Spleen (tissue), 11 donors: ENCODE measurements around the gene BTN1A1. TPM values are rescaled to one million over a fixed set of nuclear protein-coding genes. Genes with fewer than 3 reads are reported as not detected.
A peak's percentile ranks its signal among the peaks of the same experiment; 100 is the strongest.

ENCODE experiments used
- DNase-seq: peaks from one replicate; pipeline ENCODE4 v3.0.0-alpha.2; 2020
- H3K27ac ChIP-seq, 8 donors: fragments of 200-600 bp; sonication (generic) in 7 of 8; 1 replicate in 4 of 8; 2 replicates in 4 of 8; pipeline versions ENCODE4 v1.5.0 to v1.8.0; 2016 to 2021; ENCODE audit warnings: inconsistent platforms in 4 of 8, mild to moderate bottlenecking in 4 of 8, moderate library complexity in 1 of 8
- H3K27me3 ChIP-seq, 7 donors: fragments of 200-600 bp; sonication (generic) in 6 of 7; replicated peaks in 1 of 7; 1 replicate in 4 of 7; 2 replicates in 3 of 7; pipeline versions ENCODE4 v1.5.0 to v1.8.0; 2016 to 2021; ENCODE audit warnings: inconsistent platforms in 3 of 7, mild to moderate bottlenecking in 1 of 7
- H3K36me3 ChIP-seq, 6 donors: fragments of 200-600 bp; sonication (generic) in 5 of 6; 1 replicate in 4 of 6; 2 replicates in 2 of 6; pipeline versions ENCODE4 v1.5.0 to v1.8.0; 2016 to 2021; ENCODE audit warnings: inconsistent platforms in 2 of 6
- H3K4me1 ChIP-seq, 6 donors: fragments of 200-600 bp; sonication (generic) in 5 of 6; 1 replicate in 3 of 6; 2 replicates in 3 of 6; pipeline versions ENCODE4 v1.5.0 to v1.8.0; 2016 to 2021; ENCODE audit warnings: inconsistent platforms in 3 of 6
- H3K4me3 ChIP-seq, 8 donors: fragments of 200-600 bp; sonication (generic) in 7 of 8; 1 replicate in 4 of 8; 2 replicates in 4 of 8; pipeline versions ENCODE4 v1.5.0 to v1.8.0; 2016 to 2021; ENCODE audit warnings: inconsistent platforms in 4 of 8, mild to moderate bottlenecking in 4 of 8, moderate library complexity in 2 of 8
- H3K9me3 ChIP-seq, 8 donors: fragments of 200-600 bp; sonication (generic) in 7 of 8; 1 replicate in 4 of 8; 2 replicates in 4 of 8; pipeline versions ENCODE4 v1.5.0 to v1.8.0; 2016 to 2021; ENCODE audit warnings: inconsistent platforms in 4 of 8
- CTCF ChIP-seq, 11 experiments: fragments of 200-600 bp in 7 of 11; fragments of 450-650 bp in 4 of 11; sonication (generic) in 4 of 11; IDR thresholded peaks in 8 of 11; conservative IDR thresholded peaks in 3 of 11; 1 replicate in 7 of 11; 2 replicates in 4 of 11; pipeline versions ENCODE4 v1.4.0 to v1.8.0; 2016 to 2021; ENCODE audit warnings: antibody characterized with exemption in 11 of 11, inconsistent platforms in 4 of 11, mild to moderate bottlenecking in 1 of 11
- POLR2A ChIP-seq, 3 donors: fragments of 450-650 bp; IDR thresholded peaks; one replicate each; pipeline ENCODE4 v1.5.1; 2017; ENCODE audit warnings: antibody characterized with exemption in 3 of 3, mild to moderate bottlenecking in 1 of 3
- POLR2AphosphoS5 ChIP-seq, 3 donors: sonication (generic); formaldehyde crosslinking; IDR thresholded peaks; one replicate each; pipeline ENCODE4 v1.5.1; 2017; ENCODE audit warnings: antibody characterized with exemption in 3 of 3
- WGBS, 5 donors: extraction: QIAGEN DNeasy Blood & Tissue Kit in 3 of 5; methylation state at CpG; one replicate each; pipeline versions ENCODE4 v1.1.5 to v1.1.7; 2013 to 2018; 5-methylcytosine and 5-hydroxymethylcytosine counted together
- intact Hi-C: fragments of 100-400 bp; cut with DNase I; formaldehyde crosslinking; loops from one replicate; pipeline ENCODE4 v1.15.0; 2023; ENCODE audit warnings: low total_unique reads
- polyA plus RNA-seq, 3 donors: library from polyadenylated mRNA; stranded (reverse); fragments of 200-250 nt; gene quantifications; one replicate each; pipeline ENCODE4 v1.2.1, GENCODE V29; 2013
- total RNA-seq, 7 donors: library from RNA; depleted of rRNA in 3 of 7; stranded (reverse); fragments of >200 nt in 3 of 7; fragmentation: NEBNext Ultra II Directional in 4 of 7; extraction: Animal tissue kit (Norgen Biotek cat#: 25700) in 4 of 7; gene quantifications; one replicate each; pipeline versions ENCODE4 v1.1.0 to v1.2.1, GENCODE V29; 2016 to 2021
- donor health status: healthy with polysubstance abuse.
- donor health status: DM: no; HTN: no; CAD: no; lungs with moderate emphysema.
- donor health status: DM: no; HTN: no; CAD: no.
- donor health status: Bipolar disorder and iron deficiency.
- donor health status: healthy.
- donor health status: DM: no; HTN: no; CAD: no.
- donor health status: DM: yes; HTN: yes; CAD: no.

Gene BTN1A1
- total and polyA plus RNA-seq, 10 donors: 0.23 to 1.1 (median 0.35) TPM

- Histone ChIP-seq H3K27me3 (no peaks in the 10 kb centered on the region), H3K36me3 (no peaks in the 10 kb centered on the region), H3K4me1 (peaks cover 4 to 49% (median 29%) of the 10 kb centered on the region in 6 donors), H3K9me3 (no peaks in the 10 kb centered on the region), H3K27ac (peak overlapping the region in 2 of 8 donors; percentile 33 to 40), H3K4me3 (no peak overlapping the region)
- no peak for DNase-seq
- TF ChIP-seq POLR2A (IDR thresholded peaks at IDR 0.05) (no peak), POLR2AphosphoS5 (IDR thresholded peaks at IDR 0.05) (no peak), CTCF (IDR thresholded peaks at IDR 0.05 in 8 of 11, conservative IDR thresholded peaks at IDR 0.05 in 3 of 11) (no peak)
- intact Hi-C loops: no loop called here
- WGBS, 5 donors: 69 to 85% (median 74%) methylated on average over 7 of the region's 7 CpGs
Measured at GRCh38 chr6:26524722-26525370, 24.7 kb downstream of the BTN1A1 start.

GRCh38 chr6:26525838-26526237 lies 25.7 kb downstream of the BTN1A1 start:
- peaks cover 4 to 43% (median 23%) of the 10 kb centered on the region in 6 donors for H3K4me1 ChIP-seq
- no peak overlapping the region for H3K4me3 ChIP-seq
- DNase-seq: no peak
- no peaks in the 10 kb centered on the region for H3K9me3 ChIP-seq
- no peak for TF ChIP-seq POLR2AphosphoS5 (IDR thresholded peaks at IDR 0.05)
- TF ChIP-seq CTCF (IDR thresholded peaks at IDR 0.05 in 8 of 11, conservative IDR thresholded peaks at IDR 0.05 in 3 of 11): no peak
- TF ChIP-seq POLR2A (IDR thresholded peaks at IDR 0.05): no peak
- 55 to 89% (median 69%) methylated on average over 2 of the region's 2 CpGs for WGBS, 5 donors
- no peak overlapping the region for H3K27ac ChIP-seq
- no peaks in the 10 kb centered on the region for H3K27me3 ChIP-seq
- H3K36me3 ChIP-seq: no peaks in the 10 kb centered on the region
- intact Hi-C loops: no loop called here

GRCh38 chr6:26526928-26527327 lies 26.8 kb downstream of the BTN1A1 start:
- intact Hi-C loops: no loop called here
- WGBS, 5 donors: 93 to 100% (median 98%) methylated on average over 1 of the region's 1 CpG
- no peaks in the 10 kb centered on the region for H3K9me3 ChIP-seq

More at GRCh38 chr6:26526928-26527327, 26.8 kb downstream of the BTN1A1 start:
- Histone ChIP-seq H3K27ac (no peak overlapping the region), H3K36me3 (no peaks in the 10 kb centered on the region), H3K4me3 (no peak overlapping the region), H3K27me3 (no peaks in the 10 kb centered on the region), H3K4me1 (peaks cover 4 to 36% (median 21%) of the 10 kb centered on the region in 6 donors)
- no peak for TF ChIP-seq POLR2AphosphoS5 (IDR thresholded peaks at IDR 0.05)
- no peak for TF ChIP-seq CTCF (IDR thresholded peaks at IDR 0.05 in 8 of 11, conservative IDR thresholded peaks at IDR 0.05 in 3 of 11)
- TF ChIP-seq POLR2A (IDR thresholded peaks at IDR 0.05): no peak
- no peak for DNase-seq
